Measurements from ENCODE around the gene HOXD9.

The HOXD9 gene

DNA sequence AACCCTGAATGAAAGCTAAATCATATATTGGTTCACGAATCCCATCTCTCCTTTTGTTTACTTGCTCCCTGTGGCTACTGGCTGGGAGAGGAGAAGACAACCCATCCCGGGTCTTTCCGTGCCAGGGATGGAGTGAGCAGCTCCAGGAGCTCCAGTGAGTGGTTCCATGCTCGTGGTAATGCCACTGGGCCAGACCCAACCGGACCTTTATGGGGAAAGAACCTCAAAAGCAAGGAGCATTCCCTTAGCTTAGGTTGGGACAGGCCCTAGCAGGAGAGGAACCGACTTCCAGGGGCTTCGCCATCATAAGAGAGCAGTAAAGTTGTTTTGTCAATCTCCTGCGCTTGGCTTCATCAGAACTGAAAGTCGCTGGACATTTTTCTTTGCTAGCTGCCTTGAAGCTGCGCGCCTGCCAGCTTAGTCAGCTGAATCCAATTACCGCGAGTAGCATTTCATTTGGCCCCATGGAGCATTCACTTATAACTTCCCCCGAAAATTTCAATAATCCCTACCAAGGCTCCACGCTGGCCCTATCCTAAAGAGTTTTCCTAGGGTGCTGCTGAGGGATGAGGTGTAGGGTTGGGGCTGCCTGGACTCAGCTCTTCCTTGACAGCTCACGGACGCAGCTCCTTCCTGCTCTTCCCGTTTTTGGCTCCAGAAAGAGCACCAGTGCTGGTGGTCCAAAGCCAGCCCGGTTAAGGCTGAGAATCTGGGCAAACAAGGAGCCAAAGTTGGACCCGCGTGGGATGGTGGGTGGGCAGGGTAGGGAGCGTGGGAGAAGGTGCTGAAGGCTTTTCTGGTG lies 39.5 kb downstream of the HOXD9 start:
- Mint-ChIP-seq H3K4me3 (no peak overlapping the region), H3K27ac (no peak overlapping the region), H3K4me1 (ENCODE audit: low read depth) (peaks cover 36% of the 10 kb centered on the region), H3K27me3 (peaks cover 52% of the 10 kb centered on the region), H3K9me3 (ENCODE audit: low read depth) (peaks cover 7% of the 10 kb centered on the region), H3K36me3 (no peaks in the 10 kb centered on the region)

DNA sequence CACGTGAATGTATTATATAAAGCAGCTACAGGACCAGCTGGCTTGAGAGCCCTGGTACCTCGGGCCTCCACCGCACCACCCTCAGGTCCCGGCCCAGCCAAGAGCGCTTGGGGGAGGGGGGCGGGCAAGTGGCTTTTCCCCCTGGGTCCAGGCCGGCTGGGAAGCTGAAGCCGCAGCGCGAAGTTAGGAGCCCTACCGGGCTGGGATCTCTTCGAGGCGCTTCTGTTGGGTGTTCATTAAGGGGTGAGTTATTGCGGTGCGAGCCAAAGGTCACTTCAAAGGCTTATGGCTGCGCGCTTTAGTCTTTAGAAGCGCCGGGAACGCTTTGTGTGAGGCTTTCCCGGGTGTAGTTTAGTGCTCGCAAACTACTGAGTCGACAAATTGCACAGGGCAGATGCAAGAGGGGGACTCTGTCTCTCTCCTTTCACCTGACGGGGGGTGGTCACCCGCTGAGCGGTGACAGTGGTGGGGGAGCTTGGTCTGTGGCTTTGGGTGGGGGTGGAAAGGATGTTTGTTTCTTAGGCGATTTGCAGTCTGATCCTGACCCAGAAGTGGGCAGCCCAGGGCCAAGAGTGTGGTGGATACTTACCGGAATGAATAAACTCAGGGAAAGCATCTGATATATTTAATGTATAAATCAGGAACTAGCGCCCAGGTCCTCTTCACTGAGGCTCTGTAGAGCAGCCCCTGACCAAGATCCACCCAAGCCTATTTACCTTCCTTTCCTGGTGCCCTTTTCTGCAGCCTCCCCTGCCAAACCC lies 40.6 kb downstream of the HOXD9 start:
- Mint-ChIP-seq H3K4me1 (ENCODE audit: low read depth) (peaks cover 29% of the 10 kb centered on the region), H3K36me3 (no peaks in the 10 kb centered on the region), H3K4me3 (no peak overlapping the region), H3K27ac (peak overlapping the region; percentile 12), H3K27me3 (peaks cover 55% of the 10 kb centered on the region), H3K9me3 (ENCODE audit: low read depth) (peaks cover 7% of the 10 kb centered on the region)

- H3K27ac Mint-ChIP-seq: no peak overlapping the region
- peaks cover 7% of the 10 kb centered on the region for H3K9me3 Mint-ChIP-seq (ENCODE audit: low read depth)
- H3K36me3 Mint-ChIP-seq: no peaks in the 10 kb centered on the region
- H3K4me1 Mint-ChIP-seq (ENCODE audit: low read depth): peaks cover 25% of the 10 kb centered on the region
- no peak overlapping the region for H3K4me3 Mint-ChIP-seq
- H3K27me3 Mint-ChIP-seq: peaks cover 52% of the 10 kb centered on the region
Measured at GRCh38 chr2:176163672-176164056, 41.1 kb downstream of the HOXD9 start.

GRCh38 chr2:176164201-176164600 lies 41.7 kb downstream of the HOXD9 start:
- Mint-ChIP-seq H3K36me3 (no peaks in the 10 kb centered on the region), H3K4me3 (peak overlapping the region; percentile 60), H3K27ac (no peak overlapping the region), H3K9me3 (ENCODE audit: low read depth) (peaks cover 7% of the 10 kb centered on the region), H3K4me1 (ENCODE audit: low read depth) (peaks cover 24% of the 10 kb centered on the region), H3K27me3 (peaks cover 51% of the 10 kb centered on the region)

DNA sequence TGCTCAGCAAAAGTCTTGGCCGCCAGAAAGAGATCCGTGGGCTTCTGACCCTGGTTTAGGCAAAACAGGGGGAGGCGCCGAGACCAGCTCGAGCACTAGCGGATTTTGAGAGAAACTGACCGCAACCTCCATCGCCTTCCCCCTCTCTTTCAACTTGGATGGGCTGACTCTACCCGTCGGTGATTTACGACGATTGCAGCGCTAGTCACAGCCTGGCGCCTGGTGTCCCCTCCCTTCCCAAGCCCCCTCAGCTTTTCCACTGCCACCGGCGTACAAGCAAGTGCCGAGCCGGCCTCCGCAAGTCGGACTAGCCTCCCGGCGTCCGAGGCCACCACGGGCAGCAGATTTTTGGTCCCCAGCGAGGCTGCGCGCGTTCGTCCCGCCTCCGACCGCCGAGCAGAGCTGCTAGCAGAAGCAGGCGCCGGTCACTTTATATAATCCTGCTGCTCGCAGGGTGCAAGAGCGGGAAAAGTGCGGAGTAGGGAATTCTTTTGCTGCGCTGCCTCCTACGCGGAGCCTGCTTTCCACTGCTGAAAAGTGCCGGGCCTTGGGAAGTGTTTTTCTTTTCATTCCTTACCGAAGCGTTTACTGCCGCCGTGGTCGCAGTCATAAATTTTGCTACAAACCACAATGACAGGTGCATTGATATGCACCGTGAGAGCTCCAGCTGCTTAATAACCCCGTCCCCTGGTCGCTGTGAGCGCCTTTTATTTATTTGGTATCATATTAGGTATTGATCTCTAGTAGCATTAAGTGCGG lies 42.3 kb downstream of the HOXD9 start:
- Mint-ChIP-seq H3K4me3 (peak overlapping the region; percentile 7), H3K9me3 (ENCODE audit: low read depth) (peaks cover 7% of the 10 kb centered on the region)

GRCh38 chr2:176165370-176166050 lies 43.0 kb downstream of the HOXD9 start:
- Mint-ChIP-seq H3K27me3 (peaks cover 61% of the 10 kb centered on the region), H3K27ac (no peak overlapping the region), H3K4me1 (ENCODE audit: low read depth) (peaks cover 19% of the 10 kb centered on the region), H3K36me3 (no peaks in the 10 kb centered on the region), H3K9me3 (ENCODE audit: low read depth) (peaks cover 7% of the 10 kb centered on the region), H3K4me3 (peak overlapping the region; percentile 7)

More for the DNA sequence above, 42.3 kb downstream of the HOXD9 start:
- Mint-ChIP-seq H3K4me1 (ENCODE audit: low read depth) (peaks cover 19% of the 10 kb centered on the region), H3K36me3 (no peaks in the 10 kb centered on the region), H3K27me3 (peaks cover 55% of the 10 kb centered on the region), H3K27ac (no peak overlapping the region)

- H3K27ac Mint-ChIP-seq: no peak overlapping the region
- H3K4me1 Mint-ChIP-seq (ENCODE audit: low read depth): peaks cover 13% of the 10 kb centered on the region
- H3K27me3 Mint-ChIP-seq: peaks cover 59% of the 10 kb centered on the region
- H3K9me3 Mint-ChIP-seq (ENCODE audit: low read depth): peaks cover 7% of the 10 kb centered on the region
- no peak overlapping the region for H3K4me3 Mint-ChIP-seq
- no peaks in the 10 kb centered on the region for H3K36me3 Mint-ChIP-seq
Measured at GRCh38 chr2:176166272-176166671, 43.8 kb downstream of the HOXD9 start.

GRCh38 chr2:176167398-176167797 lies 44.9 kb downstream of the HOXD9 start:
- no peak overlapping the region for H3K4me3 Mint-ChIP-seq
- peaks cover 56% of the 10 kb centered on the region for H3K27me3 Mint-ChIP-seq
- H3K36me3 Mint-ChIP-seq: no peaks in the 10 kb centered on the region
- H3K27ac Mint-ChIP-seq: no peak overlapping the region
- peaks cover 7% of the 10 kb centered on the region for H3K9me3 Mint-ChIP-seq (ENCODE audit: low read depth)
- H3K4me1 Mint-ChIP-seq (ENCODE audit: low read depth): peaks cover 16% of the 10 kb centered on the region

- Mint-ChIP-seq H3K27ac (no peak overlapping the region), H3K4me3 (no peak overlapping the region), H3K4me1 (ENCODE audit: low read depth) (peaks cover 26% of the 10 kb centered on the region), H3K36me3 (no peaks in the 10 kb centered on the region), H3K27me3 (peaks cover 58% of the 10 kb centered on the region), H3K9me3 (ENCODE audit: low read depth) (peaks cover 2% of the 10 kb centered on the region)
Measured at GRCh38 chr2:176169181-176169580, 46.7 kb downstream of the HOXD9 start.

DNA sequence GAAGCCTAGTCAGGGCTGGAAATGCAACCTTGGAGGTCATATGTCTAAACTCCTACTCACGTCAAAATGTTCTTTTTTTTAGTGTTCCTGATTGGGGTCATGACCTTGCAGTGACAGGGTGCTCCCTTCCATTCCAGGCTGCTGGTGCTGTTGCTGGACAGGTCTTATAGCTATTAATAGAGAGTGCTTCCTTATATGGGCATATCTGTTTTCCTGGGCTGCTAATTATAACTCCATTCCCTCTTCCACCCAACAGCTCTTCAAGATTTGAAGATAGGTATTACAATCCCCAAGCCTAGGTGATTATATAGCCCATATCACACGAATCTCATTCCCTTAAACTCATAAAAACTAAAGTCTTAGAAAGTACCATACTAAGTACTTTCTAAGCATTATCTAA lies 47.2 kb downstream of the HOXD9 start:
- H3K4me1 Mint-ChIP-seq (ENCODE audit: low read depth): peaks cover 26% of the 10 kb centered on the region
- peaks cover 55% of the 10 kb centered on the region for H3K27me3 Mint-ChIP-seq
- H3K4me3 Mint-ChIP-seq: no peak overlapping the region
- no peak overlapping the region for H3K27ac Mint-ChIP-seq
- H3K9me3 Mint-ChIP-seq (ENCODE audit: low read depth): no peaks in the 10 kb centered on the region
- no peaks in the 10 kb centered on the region for H3K36me3 Mint-ChIP-seq

GRCh38 chr2:176170602-176171305 lies 48.2 kb downstream of the HOXD9 start:
- no peaks in the 10 kb centered on the region for H3K36me3 Mint-ChIP-seq

DNA sequence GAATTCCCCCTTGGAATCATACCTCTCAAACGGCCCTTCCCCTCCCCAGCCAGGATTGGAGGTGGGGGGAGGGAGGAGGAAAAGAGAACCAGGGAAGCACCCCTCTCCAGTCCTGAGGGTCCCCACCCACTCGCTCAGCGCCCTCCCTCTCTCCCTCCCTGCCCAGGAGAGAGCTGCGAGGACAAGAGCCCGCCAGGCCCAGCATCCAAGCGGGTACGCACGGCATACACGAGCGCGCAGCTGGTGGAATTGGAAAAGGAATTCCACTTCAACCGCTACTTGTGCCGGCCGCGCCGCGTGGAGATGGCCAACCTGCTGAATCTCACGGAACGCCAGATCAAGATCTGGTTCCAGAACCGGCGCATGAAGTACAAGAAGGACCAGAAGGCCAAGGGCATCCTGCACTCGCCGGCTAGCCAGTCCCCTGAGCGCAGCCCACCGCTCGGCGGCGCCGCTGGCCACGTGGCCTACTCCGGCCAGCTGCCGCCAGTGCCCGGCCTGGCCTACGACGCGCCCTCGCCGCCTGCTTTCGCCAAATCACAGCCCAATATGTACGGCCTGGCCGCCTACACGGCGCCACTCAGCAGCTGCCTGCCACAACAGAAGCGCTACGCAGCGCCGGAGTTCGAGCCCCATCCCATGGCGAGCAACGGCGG lies 49.0 kb downstream of the HOXD9 start:
- peaks cover 58% of the 10 kb centered on the region for H3K27me3 Mint-ChIP-seq
- H3K9me3 Mint-ChIP-seq (ENCODE audit: low read depth): no peaks in the 10 kb centered on the region
- no peak overlapping the region for H3K4me3 Mint-ChIP-seq
- no peaks in the 10 kb centered on the region for H3K36me3 Mint-ChIP-seq
- H3K4me1 Mint-ChIP-seq (ENCODE audit: low read depth): peaks cover 23% of the 10 kb centered on the region
- H3K27ac Mint-ChIP-seq: no peak overlapping the region

More at GRCh38 chr2:176170602-176171305, 48.2 kb downstream of the HOXD9 start:
- H3K27ac Mint-ChIP-seq: no peak overlapping the region
- peaks cover 26% of the 10 kb centered on the region for H3K4me1 Mint-ChIP-seq (ENCODE audit: low read depth)
- H3K27me3 Mint-ChIP-seq: peaks cover 57% of the 10 kb centered on the region
- no peaks in the 10 kb centered on the region for H3K9me3 Mint-ChIP-seq (ENCODE audit: low read depth)
- H3K4me3 Mint-ChIP-seq: no peak overlapping the region

- Mint-ChIP-seq H3K36me3 (no peaks in the 10 kb centered on the region), H3K27ac (no peak overlapping the region), H3K9me3 (ENCODE audit: low read depth) (no peaks in the 10 kb centered on the region), H3K4me3 (no peak overlapping the region), H3K4me1 (ENCODE audit: low read depth) (peaks cover 24% of the 10 kb centered on the region), H3K27me3 (peaks cover 57% of the 10 kb centered on the region)
Measured at GRCh38 chr2:176172007-176172894, 49.7 kb downstream of the HOXD9 start.
